Gastrocnemius medialis (tissue), 4 donors: ENCODE data around the gene SLC35G6. TPM values are rescaled to one million over a fixed set of nuclear protein-coding genes. Genes with fewer than 3 reads are reported as not detected.
"Not testable (repeated sequence)": the region's sequence is repeated elsewhere in the genome, so short reads cannot be mapped to it uniquely, and the experiment has no call there.

Source experiments
- ATAC-seq, 2 donors: fragments of 150-250 bp; one replicate each; pipeline ENCODE4 v1.9.1; 2016
- DNase-seq, 2 donors: peaks; one replicate each; pipeline ENCODE4 v3.0.0-alpha.2; 2019
- H3K27ac ChIP-seq, 4 donors: fragments of 200-600 bp; sonication (generic); 1 replicate in 1 of 4; 2 replicates in 3 of 4; pipeline ENCODE4 v1.5.1; 2016 to 2018; ENCODE audit warnings: mild to moderate bottlenecking in 2 of 4, moderate library complexity in 1 of 4
- H3K27me3 ChIP-seq, 3 donors: fragments of 200-600 bp; sonication (generic) in 2 of 3; 1 replicate in 1 of 3; 2 replicates in 2 of 3; pipeline versions ENCODE4 v1.5.1 to v1.6.0; 2016 to 2019; ENCODE audit warnings: mild to moderate bottlenecking in 1 of 3, moderate library complexity in 1 of 3
- H3K36me3 ChIP-seq, 2 donors: fragments of 200-600 bp; sonication (generic) in 1 of 2; one replicate each; pipeline ENCODE4 v1.5.1; 2017 to 2018
- H3K4me1 ChIP-seq, 2 donors: fragments of 200-600 bp; sonication (generic) in 1 of 2; one replicate each; pipeline ENCODE4 v1.5.1; 2016 to 2017; ENCODE audit warnings: mild to moderate bottlenecking in 2 of 2
- H3K4me3 ChIP-seq, 4 donors: fragments of 200-600 bp; sonication (generic) in 3 of 4; 1 replicate in 1 of 4; 2 replicates in 3 of 4; pipeline ENCODE4 v1.5.1; 2016 to 2019; ENCODE audit warnings: mild to moderate bottlenecking in 2 of 4
- H3K9me3 ChIP-seq, 3 donors: fragments of 200-600 bp; sonication (generic) in 2 of 3; 1 replicate in 1 of 3; 2 replicates in 2 of 3; pipeline ENCODE4 v1.5.1; 2016 to 2019
- POLR2A ChIP-seq, 2 donors: fragments of 450-650 bp; IDR thresholded peaks; one replicate each; pipeline ENCODE4 v1.6.1; 2017; ENCODE audit warnings: antibody characterized with exemption in 2 of 2, mild to moderate bottlenecking in 2 of 2, moderate library complexity in 2 of 2
- in situ Hi-C, 4 donors: fragments of 200-750 bp; cut with MboI; loops; one replicate each; pipeline versions ENCODE4 v1.15.0 to v1.8.0; 2017; ENCODE audit warnings: low sequenced_read_pairs in 4 of 4
- intact Hi-C: fragments of 100-400 bp; cut with DNase I; formaldehyde crosslinking; loops from one replicate; pipeline ENCODE4 v1.15.1; 2023; ENCODE audit warnings: low total_unique reads
- total RNA-seq, 4 donors: library from RNA; depleted of rRNA; stranded (reverse); fragments of >200 nt; gene quantifications; one replicate each; pipeline versions ENCODE4 v1.1.0 to v1.2.3, GENCODE V29; 2016
- TF ChIP-seq, protein P1 (sequence below), 5 experiments: fragments of 450-650 bp in 3 of 5; fragments of 200-600 bp in 2 of 5; sonication (generic) in 2 of 5; IDR thresholded peaks in 4 of 5; conservative IDR thresholded peaks in 1 of 5; 1 replicate in 4 of 5; 2 replicates in 1 of 5; pipeline ENCODE4 v1.5.1; 2016 to 2019; ENCODE audit warnings: antibody characterized with exemption in 5 of 5, mild to moderate bottlenecking in 3 of 5, moderate library complexity in 3 of 5

SLC35G6 gene
- total RNA-seq, 4 donors from 2014 or later, result not detected

DNA sequence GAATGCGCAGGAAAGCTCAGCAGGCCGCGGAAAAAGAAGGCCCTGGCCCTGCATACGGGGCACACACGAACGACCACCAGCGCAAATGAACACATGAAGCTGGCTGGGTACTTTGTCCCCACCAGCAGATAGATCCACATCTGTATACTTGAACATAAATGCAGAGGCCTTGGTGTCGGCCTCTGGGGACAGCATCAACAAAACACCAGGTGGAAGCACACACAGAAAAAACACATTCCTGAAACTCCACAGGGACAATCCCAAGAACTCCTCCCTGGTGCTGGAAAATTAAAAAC lies 1.2 kb upstream of the SLC35G6 start:
- Histone ChIP-seq H3K36me3 (no peaks in the 10 kb centered on the region), H3K27me3 (no peaks in the 10 kb centered on the region), H3K4me3 (peak overlapping the region; percentile 80 to 99 (median 93)), H3K9me3 (no peaks in the 10 kb centered on the region), H3K27ac (peak overlapping the region; percentile 97 to 100 (median 100)), H3K4me1 (peaks cover 48 to 67% of the 10 kb centered on the region in 2 donors)
- TF ChIP-seq, protein P1, sequence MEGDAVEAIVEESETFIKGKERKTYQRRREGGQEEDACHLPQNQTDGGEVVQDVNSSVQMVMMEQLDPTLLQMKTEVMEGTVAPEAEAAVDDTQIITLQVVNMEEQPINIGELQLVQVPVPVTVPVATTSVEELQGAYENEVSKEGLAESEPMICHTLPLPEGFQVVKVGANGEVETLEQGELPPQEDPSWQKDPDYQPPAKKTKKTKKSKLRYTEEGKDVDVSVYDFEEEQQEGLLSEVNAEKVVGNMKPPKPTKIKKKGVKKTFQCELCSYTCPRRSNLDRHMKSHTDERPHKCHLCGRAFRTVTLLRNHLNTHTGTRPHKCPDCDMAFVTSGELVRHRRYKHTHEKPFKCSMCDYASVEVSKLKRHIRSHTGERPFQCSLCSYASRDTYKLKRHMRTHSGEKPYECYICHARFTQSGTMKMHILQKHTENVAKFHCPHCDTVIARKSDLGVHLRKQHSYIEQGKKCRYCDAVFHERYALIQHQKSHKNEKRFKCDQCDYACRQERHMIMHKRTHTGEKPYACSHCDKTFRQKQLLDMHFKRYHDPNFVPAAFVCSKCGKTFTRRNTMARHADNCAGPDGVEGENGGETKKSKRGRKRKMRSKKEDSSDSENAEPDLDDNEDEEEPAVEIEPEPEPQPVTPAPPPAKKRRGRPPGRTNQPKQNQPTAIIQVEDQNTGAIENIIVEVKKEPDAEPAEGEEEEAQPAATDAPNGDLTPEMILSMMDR (IDR thresholded peaks at IDR 0.05 in 4 of 5, conservative IDR thresholded peaks at IDR 0.05 in 1 of 5), result no peak
- no peak for TF ChIP-seq POLR2A (IDR thresholded peaks at IDR 0.05)
- intact Hi-C loops, result loop anchor here (5.0 to 10.0 kb wide), 2 partner anchors 455 to 828 kb away; partner anchors contain the start of genes BCL6B, C17orf100 and MED31
- ATAC-seq (no peak), DNase-seq (no peak)
- in situ Hi-C loops, result no loop called here

DNA sequence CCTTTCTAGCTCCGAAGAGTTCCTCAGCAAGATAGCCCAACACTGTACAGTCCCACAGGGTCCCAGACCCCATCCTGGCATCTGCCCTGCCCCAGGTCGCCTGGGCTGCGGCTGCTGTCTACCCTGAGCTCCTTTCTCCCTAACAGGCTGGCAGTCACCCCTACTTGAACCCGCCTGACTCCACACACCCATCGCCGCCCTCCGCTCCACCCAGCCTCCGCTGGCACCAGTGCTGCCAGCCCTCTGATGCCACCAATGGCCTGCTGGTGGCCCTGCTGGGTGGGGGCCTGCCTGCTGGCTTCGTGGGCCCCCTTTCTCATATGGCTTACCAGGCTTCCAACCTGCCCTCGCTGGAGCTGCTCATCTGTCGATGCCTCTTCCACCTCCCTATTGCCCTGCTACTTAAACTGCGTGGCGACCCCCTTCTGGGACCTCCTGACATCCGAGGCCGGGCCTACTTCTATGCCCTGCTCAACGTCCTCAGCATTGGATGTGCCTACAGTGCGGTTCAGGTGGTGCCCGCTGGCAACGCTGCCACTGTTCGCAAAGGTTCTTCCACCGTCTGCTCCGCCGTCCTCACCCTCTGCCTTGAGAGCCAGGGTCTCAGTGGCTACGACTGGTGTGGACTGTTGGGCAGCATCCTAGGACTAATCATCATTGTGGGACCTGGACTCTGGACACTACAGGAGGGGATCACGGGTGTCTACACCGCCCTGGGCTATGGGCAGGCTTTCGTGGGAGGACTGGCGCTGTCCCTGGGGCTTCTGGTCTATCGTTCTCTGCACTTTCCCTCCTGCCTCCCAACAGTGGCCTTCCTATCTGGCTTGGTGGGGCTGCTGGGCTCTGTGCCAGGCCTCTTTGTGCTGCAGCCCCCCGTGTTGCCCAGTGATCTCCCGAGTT lies 846 bp downstream of the SLC35G6 start:
- H3K36me3 ChIP-seq, ATAC-seq, DNase-seq, H3K9me3 ChIP-seq, in situ Hi-C loops, H3K27me3 ChIP-seq: not testable (repeated sequence)
- H3K27ac ChIP-seq, result peak overlapping the region; percentile 100
- peak overlapping the region in 1 of 4 donors; percentile 84 for H3K4me3 ChIP-seq
- H3K4me1 ChIP-seq, result peaks cover 46 to 69% of the 10 kb centered on the region in 2 donors
- intact Hi-C loops, result loop anchor here (2.0 to 10.0 kb wide), 4 partner anchors 233 to 830 kb away; partner anchors contain the start of genes BCL6B, C17orf100 and MED31

DNA sequence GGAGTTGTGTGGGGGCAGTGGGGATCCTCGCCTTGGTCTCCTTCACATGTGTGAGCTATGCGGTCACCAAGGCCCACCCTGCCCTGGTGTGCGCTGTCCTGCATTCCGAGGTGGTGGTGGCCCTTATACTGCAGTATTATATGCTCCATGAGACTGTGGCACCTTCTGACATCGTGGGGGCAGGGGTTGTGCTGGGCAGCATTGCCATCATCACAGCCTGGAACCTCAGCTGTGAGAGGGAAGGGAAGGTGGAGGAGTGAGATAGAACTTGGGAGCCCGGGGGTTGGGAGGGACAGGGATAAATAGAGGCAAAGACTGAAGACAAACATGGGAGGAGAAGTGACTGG lies 1.5 kb downstream of the SLC35G6 start:
- H3K27me3 ChIP-seq, H3K9me3 ChIP-seq, H3K36me3 ChIP-seq, DNase-seq, ATAC-seq, in situ Hi-C loops: not testable (repeated sequence)
- Histone ChIP-seq H3K4me3 (peak overlapping the region; percentile 82 to 90 (median 86)), H3K27ac (peak overlapping the region; percentile 100), H3K4me1 (peaks cover 46 to 69% of the 10 kb centered on the region in 2 donors)
- intact Hi-C loops, result loop anchor here (2.0 to 10.0 kb wide), 4 partner anchors 234 to 830 kb away; partner anchors contain the start of genes BCL6B, C17orf100 and MED31

DNA sequence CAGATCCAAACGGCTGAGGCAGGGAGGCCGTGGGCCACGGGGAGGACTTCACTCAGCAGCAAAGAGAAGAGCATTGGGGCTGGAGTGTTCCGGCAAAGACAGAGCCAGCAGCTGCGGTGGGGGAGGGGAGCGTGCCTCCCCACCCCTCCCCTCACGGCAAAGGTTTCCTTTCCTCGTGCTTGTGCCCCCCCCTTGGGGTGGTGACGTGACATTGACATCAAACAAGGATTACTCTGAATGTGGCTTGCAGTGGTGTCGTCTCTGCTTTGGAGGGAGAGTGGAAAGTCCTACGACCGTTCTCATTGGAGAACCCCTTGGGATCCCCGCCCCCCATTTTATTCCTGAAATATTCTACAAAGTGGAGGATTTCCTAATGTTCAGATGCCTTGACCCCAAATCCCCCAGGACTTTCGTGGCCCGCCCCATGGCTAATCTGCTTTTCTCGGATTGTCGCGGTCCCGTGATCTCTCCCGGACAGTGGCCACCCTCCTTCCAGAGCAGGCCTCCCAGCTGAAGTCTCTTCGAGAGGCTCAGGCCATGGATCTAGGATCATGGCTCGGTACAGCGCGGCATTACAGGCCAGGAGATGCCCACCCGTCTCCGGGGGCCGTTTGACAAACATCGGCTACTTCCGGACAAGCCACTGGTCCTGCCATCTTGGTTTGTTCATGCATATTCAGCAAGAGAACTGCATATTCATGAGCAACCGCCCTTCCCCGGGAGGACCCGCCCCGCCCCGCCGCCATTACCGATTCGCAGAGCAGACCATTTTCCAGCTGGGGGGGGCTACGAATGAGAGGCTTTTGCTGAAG lies 2.2 kb downstream of the SLC35G6 start:
- intact Hi-C loops, result loop anchor here (1.0 to 10.0 kb wide), 12 partner anchors 48 to 831 kb away; partner anchors contain the start of genes BCL6B, C17orf100, EIF5A and KCTD11
- in situ Hi-C loops, result no loop called here
- Histone ChIP-seq H3K36me3 (no peaks in the 10 kb centered on the region), H3K27ac (peak overlapping the region; percentile 100), H3K4me1 (peaks cover 42 to 64% of the 10 kb centered on the region in 2 donors), H3K27me3 (no peaks in the 10 kb centered on the region), H3K9me3 (no peaks in the 10 kb centered on the region), H3K4me3 (peak overlapping the region; percentile 82 to 90 (median 86))
- peak; percentile 95 to 96 for DNase-seq
- peak; percentile 70 to 77 for ATAC-seq
- TF ChIP-seq, protein P1 (IDR thresholded peaks at IDR 0.05 in 4 of 5, conservative IDR thresholded peaks at IDR 0.05 in 1 of 5), result no peak
- TF ChIP-seq POLR2A (IDR thresholded peaks at IDR 0.05), result peak in 1 of 2 donors; percentile 57

DNA sequence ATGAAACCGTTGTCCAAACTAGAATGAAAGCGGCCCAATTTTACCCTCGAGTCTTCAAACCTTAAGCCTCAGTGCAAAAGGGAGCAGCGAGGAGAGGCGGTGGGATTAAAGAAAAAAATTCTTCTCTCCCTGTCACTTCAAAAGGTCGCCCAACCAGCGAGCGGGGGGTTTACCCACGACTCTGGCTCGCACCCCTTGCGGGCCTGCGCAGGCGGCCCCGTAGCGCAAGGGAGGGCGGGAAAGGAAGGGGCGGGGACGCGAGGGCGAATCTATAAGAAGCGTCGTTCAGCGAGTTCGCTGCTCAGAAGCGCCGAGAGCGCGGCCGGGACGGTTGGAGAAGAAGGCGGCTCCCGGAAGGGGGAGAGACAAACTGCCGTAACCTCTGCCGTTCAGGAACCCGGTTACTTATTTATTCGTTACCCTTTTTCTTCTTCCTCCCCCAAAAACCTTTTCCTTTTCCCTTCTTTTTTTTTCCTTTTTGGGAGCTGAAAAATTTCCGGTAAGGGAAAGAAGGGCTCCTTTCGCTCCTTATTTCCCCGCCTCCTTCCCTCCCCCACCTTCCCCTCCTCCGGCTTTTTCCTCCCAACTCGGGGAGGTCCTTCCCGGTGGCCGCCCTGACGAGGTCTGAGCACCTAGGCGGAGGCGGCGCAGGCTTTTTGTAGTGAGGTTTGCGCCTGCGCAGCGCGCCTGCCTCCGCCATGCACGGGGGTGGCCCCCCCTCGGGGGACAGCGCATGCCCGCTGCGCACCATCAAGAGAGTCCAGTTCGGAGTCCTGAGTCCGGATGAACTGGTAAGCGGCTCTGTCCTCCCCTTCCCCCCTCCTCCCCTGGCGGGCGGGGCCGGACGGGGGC lies 3.0 kb downstream of the SLC35G6 start, which contains the start of gene POLR2A:
POLR2A (plus strand) TSS at position 300 of the 852 bp plus-strand sequence.
- Histone ChIP-seq H3K9me3 (no peaks in the 10 kb centered on the region), H3K4me3 (peak within 1 kb of the TSS; percentile 82 to 90 (median 86)), H3K27ac (peak within 1 kb of the TSS; percentile 100), H3K4me1 (peaks cover 49 to 70% of the 10 kb centered on the region in 2 donors), H3K27me3 (no peaks in the 10 kb centered on the region), H3K36me3 (no peaks in the 10 kb centered on the region)
- TF ChIP-seq POLR2A (IDR thresholded peaks at IDR 0.05), result peak; percentile 100
- TF ChIP-seq, protein P1 (IDR thresholded peaks at IDR 0.05 in 4 of 5, conservative IDR thresholded peaks at IDR 0.05 in 1 of 5), result no peak
- in situ Hi-C loops, result no loop called here
- intact Hi-C loops, result loop anchor here (1.0 to 10.0 kb wide), 10 partner anchors 49 to 832 kb away; partner anchors contain the start of genes BCL6B, C17orf100, EIF5A and KCTD11
- peak; percentile 96 to 99 for DNase-seq
- peak; percentile 71 to 76 for ATAC-seq
